Measurements from ENCODE around the gene LST1. TPM values are rescaled to one million over a fixed set of nuclear protein-coding genes. Genes with fewer than 3 reads are reported as not detected.

LST1 gene
- total and polyA plus RNA-seq, 2 of the 8 experiments (the other 6 are each of a cell fraction or from before 2014, with no cell fraction given): not detected

DNA sequence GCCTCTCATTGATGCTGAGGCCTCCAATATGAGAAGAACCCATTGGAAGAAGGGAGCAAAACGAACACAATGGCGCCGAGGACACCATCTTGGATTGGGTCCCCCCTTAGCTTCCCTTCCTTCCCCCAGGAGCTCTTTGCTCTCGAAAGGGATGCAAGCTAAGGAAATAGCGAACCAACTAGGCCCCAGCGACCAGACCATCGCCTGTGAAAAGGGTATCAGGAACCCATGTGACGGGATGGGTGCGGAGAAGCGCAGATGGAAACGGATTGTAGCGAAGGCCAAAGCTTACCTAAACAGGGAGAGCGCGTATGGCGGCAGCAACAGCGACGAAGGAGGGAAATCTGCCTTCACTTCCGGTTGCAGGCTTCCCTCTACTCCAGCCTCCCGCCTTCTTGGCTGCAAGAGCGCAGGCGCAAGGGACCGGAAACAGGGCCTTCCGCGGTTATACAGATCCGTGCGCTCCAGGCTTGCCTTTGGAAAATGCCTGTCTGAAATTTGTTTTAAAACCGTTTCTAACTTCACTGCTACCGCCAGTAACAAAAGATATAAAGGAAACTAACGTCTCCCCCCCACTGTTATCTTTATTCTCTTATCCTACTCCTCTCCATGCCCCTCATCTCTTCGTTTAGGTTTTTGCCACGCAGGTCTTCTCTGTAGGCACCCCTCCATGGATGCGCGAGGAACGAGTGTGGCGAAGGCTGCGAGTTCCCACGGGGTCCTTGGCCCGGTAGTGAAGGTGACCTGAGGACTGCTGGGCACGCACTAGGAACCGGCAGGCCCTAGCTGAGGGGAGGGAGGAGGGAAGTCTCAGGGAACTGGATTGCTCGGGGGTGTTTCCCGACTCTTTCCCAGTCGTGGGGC lies 44.2 kb upstream of the LST1 start, which contains the start of gene DDX39B:
TSS of gene DDX39B (minus strand) at position 346 of the 864 bp plus-strand sequence. CDS start 1,471 bp downstream, outside the sequence.
- Histone ChIP-seq H3K27ac (ENCODE audit: low read depth, low read length) (peak within 1 kb of the TSS; percentile 99), H3K4me3 (ENCODE audit: extremely low read depth in 1 of 4, insufficient read depth in 2 of 4, low read depth in 3 of 4, low read length in 4 of 4) (peak within 1 kb of the TSS; percentile 75 to 99 (median 97)), H4K8ac (ENCODE audit: extremely low read depth, insufficient read depth, low read length) (peak within 1 kb of the TSS; percentile 100; the same call in 1 of the 2 replicates), H3K27me3 (replicated peaks in 1 of 4; ENCODE audit: control insufficient read depth in 3 of 4, extremely low read depth in 1 of 4, insufficient read depth in 3 of 4, low read length in 3 of 4) (no peaks in the 10 kb centered on the region), H3K4ac (replicated peaks; ENCODE audit: insufficient read length, low read depth, low read length) (peak within 1 kb of the TSS; percentile 91), H3K79me1 (ENCODE audit: low read depth, low read length) (no peaks in the 10 kb centered on the region; the same call in 1 of the 2 replicates), H3K79me2 (ENCODE audit: control insufficient read depth in 1 of 2, insufficient read depth in 2 of 2, low read length in 2 of 2) (peaks cover 30 to 51% of the 10 kb centered on the region in 2 experiments), H4K20me1 (replicated peaks in 1 of 2; ENCODE audit: control insufficient read depth in 1 of 2, insufficient read depth in 2 of 2, low read length in 2 of 2) (peaks cover 20 to 26% of the 10 kb centered on the region in 2 experiments), H3K9ac (replicated peaks in 1 of 4; ENCODE audit: extremely low read depth in 1 of 4, low read depth in 3 of 4, low read length in 3 of 4) (peak within 1 kb of the TSS; percentile 97 to 100 (median 98)), H2AFZ (ENCODE audit: low read length) (peak within 1 kb of the TSS; percentile 80; the same call in 1 of the 2 replicates), H3K23ac (ENCODE audit: insufficient read length) (no peak within 1 kb of the TSS), H3K14ac (ENCODE audit: insufficient read length) (no peak within 1 kb of the TSS), H2AK5ac (ENCODE audit: low read depth, low read length) (peak within 1 kb of the TSS; percentile 99), H2BK120ac (replicated peaks; ENCODE audit: low read depth, low read length) (no peak within 1 kb of the TSS), H4K91ac (replicated peaks; ENCODE audit: insufficient read length, low read length) (peak within 1 kb of the TSS; percentile 96), H3K4me1 (replicated peaks in 1 of 4; ENCODE audit: control insufficient read depth in 3 of 4, insufficient read depth in 4 of 4, low read length in 3 of 4) (peaks cover 4 to 18% (median 10%) of the 10 kb centered on the region in 4 experiments; a peak in 5 of 7 replicates), H3K56ac (replicated peaks; ENCODE audit: insufficient read length, low read depth, low read length) (peak within 1 kb of the TSS; percentile 75), H3K23me2 (ENCODE audit: low read depth, low read length) (peaks cover 7% of the 10 kb centered on the region), H2BK12ac (ENCODE audit: low read depth, low read length) (peak within 1 kb of the TSS; percentile 96; the same call in 1 of the 2 replicates), H3K4me2 (ENCODE audit: insufficient read depth in 1 of 2, low read depth in 2 of 2, low read length in 2 of 2) (peak within 1 kb of the TSS; percentile 71 to 86), H2BK5ac (ENCODE audit: low read depth, low read length) (peak within 1 kb of the TSS; percentile 100), H3K36me3 (ENCODE audit: control insufficient read depth in 2 of 4, insufficient read depth in 4 of 4, low read length in 3 of 4) (peaks cover 21 to 37% (median 33%) of the 10 kb centered on the region in 4 experiments), H3K18ac (ENCODE audit: extremely low read depth, low read length) (peak within 1 kb of the TSS; percentile 98), H4K5ac (ENCODE audit: insufficient read length, low read depth, low read length) (peak within 1 kb of the TSS; percentile 92), H2BK20ac (ENCODE audit: low read length) (no peak within 1 kb of the TSS), H3K9me3 (ENCODE audit: insufficient read depth in 2 of 2, low read depth in 1 of 2, low read length in 1 of 2) (no peaks in the 10 kb centered on the region), H2BK15ac (ENCODE audit: low read length) (peak within 1 kb of the TSS; percentile 55)
- 3% methylated on average over 43 of the region's 43 CpGs; no CpG with 5 or more reads in 1 of the 2 experiments for WGBS, 2 experiments (ENCODE audit: extremely low coverage in 1 of 2, insufficient coverage in 1 of 2, insufficient read length in 1 of 2, insufficient replicate concordance in 2 of 2, low coverage in 1 of 2, low lambda C conversion rate in 2 of 2, missing lambda C conversion rate in 1 of 2)
- DNase-seq (ENCODE audit: low read depth in 1 of 2, low spot score in 2 of 2) (peak; percentile 89 to 90), FAIRE-seq (peak; percentile 24)
- ChIA-PET CTCF (ENCODE audit: partially characterized antibody) (interaction anchor here (0.7 to 24.7 kb wide), 9 partner anchors 9 to 75 kb away, joined by 3 to 613 read pairs (median 4); partner anchors contain the start of gene NCR3), POLR2A (ENCODE audit: partially characterized antibody) (interaction anchor here (0.6 to 18.4 kb wide), 66 partner anchors 9 to 971 kb away, joined by 3 to 428 read pairs (median 5); partner anchors contain the start of genes ABCF1, AIF1, APOM and BAG6)
- TF ChIP-seq POU5F1 (IDR thresholded peaks at IDR 0.05; ENCODE audit: low read depth, low read length) (no peak), EZH2 (IDR thresholded peaks at IDR 0.05; ENCODE audit: low read depth, low read length, severe bottlenecking) (no peak), SUZ12 (IDR thresholded peaks at IDR 0.05; ENCODE audit: low read length) (no peak), POLR2A (IDR thresholded peaks at IDR 0.05; ENCODE audit: control extremely low read depth in 1 of 2, low read depth in 2 of 2, low read length in 2 of 2) (peak; percentile 97 to 99), SP2 (IDR thresholded peaks at IDR 0.05; ENCODE audit: low read length) (no peak), RAD21 (IDR thresholded peaks at IDR 0.05 in 1 of 2, conservative IDR thresholded peaks at IDR 0.05 in 1 of 2; ENCODE audit: low read depth in 2 of 2, low read length in 2 of 2) (no peak), PHF8 (conservative IDR thresholded peaks at IDR 0.05; ENCODE audit: low read depth, low read length) (peak; percentile 68), FOSL1 (IDR thresholded peaks at IDR 0.05; ENCODE audit: insufficient read depth, low read depth, low read length) (no peak), NRF1 (IDR thresholded peaks at IDR 0.05; ENCODE audit: low read depth, low read length) (peak; percentile 78)
- TF ChIP-seq, protein P1, sequence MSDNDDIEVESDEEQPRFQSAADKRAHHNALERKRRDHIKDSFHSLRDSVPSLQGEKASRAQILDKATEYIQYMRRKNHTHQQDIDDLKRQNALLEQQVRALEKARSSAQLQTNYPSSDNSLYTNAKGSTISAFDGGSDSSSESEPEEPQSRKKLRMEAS (IDR thresholded peaks at IDR 0.05): peak; percentile 79
